Mesenchymal stem cell (in vitro differentiated cells and primary cell): Measurements from ENCODE around the gene MECP2.

Experiments used
- DNase-seq: peaks from one replicate; pipeline ENCODE4 v3.0.0-alpha.2; 2013
- H2AFZ ChIP-seq: one replicate; pipeline ENCODE4 v1.6.1; 2013; ENCODE audit warnings: low read depth, mild to moderate bottlenecking, control low read depth, inconsistent platforms, low read length, moderate library complexity
- H2AK5ac ChIP-seq: 2 replicates; pipeline ENCODE4 v1.6.1; 2013; ENCODE audit warnings: low read length, moderate library complexity, mild to moderate bottlenecking, inconsistent platforms; ENCODE audit not compliant: severe bottlenecking
- H2BK120ac ChIP-seq: one replicate; pipeline ENCODE4 v1.6.1; 2013; ENCODE audit warnings: low read depth, mild to moderate bottlenecking, inconsistent platforms, low read length, moderate library complexity
- H2BK12ac ChIP-seq, 2 experiments: one replicate each; pipeline ENCODE4 v1.6.1; 2013; ENCODE audit warnings: inconsistent platforms in 2 of 2, low read length in 2 of 2, mild to moderate bottlenecking in 2 of 2, moderate library complexity in 2 of 2, control low read depth in 1 of 2
- H2BK15ac ChIP-seq: one replicate; pipeline ENCODE4 v1.6.1; 2013; ENCODE audit warnings: mild to moderate bottlenecking, low read depth, inconsistent platforms; ENCODE audit not compliant: poor library complexity, severe bottlenecking
- H2BK5ac ChIP-seq: 2 replicates; pipeline ENCODE4 v1.6.1; 2013; ENCODE audit warnings: low read depth, mild to moderate bottlenecking, low read length, control low read depth, inconsistent platforms; ENCODE audit not compliant: poor library complexity, severe bottlenecking
- H3K14ac ChIP-seq, 2 experiments: one replicate each; pipeline ENCODE4 v1.6.1; 2013; ENCODE audit warnings: inconsistent platforms in 2 of 2, low read length in 2 of 2, control low read depth in 1 of 2, mild to moderate bottlenecking in 1 of 2, moderate library complexity in 1 of 2
- H3K18ac ChIP-seq, 2 experiments: one replicate each; pipeline ENCODE4 v1.6.1; 2013; ENCODE audit warnings: inconsistent platforms in 2 of 2, low read length in 2 of 2, control low read depth in 1 of 2, low read depth in 1 of 2, mild to moderate bottlenecking in 1 of 2
- H3K23ac ChIP-seq, 2 experiments: one replicate each; pipeline ENCODE4 v1.6.1; 2013; ENCODE audit warnings: inconsistent platforms in 2 of 2, low read length in 2 of 2, mild to moderate bottlenecking in 2 of 2, moderate library complexity in 2 of 2, control low read depth in 1 of 2
- H3K27ac ChIP-seq: 2 replicates; pipeline ENCODE4 v1.5.1; 2013; ENCODE audit warnings: mild to moderate bottlenecking, moderate library complexity, low read length, control low read depth, inconsistent platforms; ENCODE audit not compliant: poor library complexity, severe bottlenecking
- H3K27me3 ChIP-seq, 2 experiments: 2 replicates each; pipeline versions ENCODE4 v1.6.1 to v1.7.0; 2013; ENCODE audit warnings: low read length in 2 of 2, mild to moderate bottlenecking in 2 of 2, moderate library complexity in 2 of 2, control low read depth in 1 of 2, inconsistent platforms in 1 of 2; ENCODE audit not compliant: control insufficient read depth in 1 of 2, insufficient read depth in 1 of 2
- H3K36me3 ChIP-seq, 2 experiments: 2 replicates each; pipeline versions ENCODE4 v1.6.1 to v1.7.0; 2013; ENCODE audit warnings: low read length in 2 of 2, control low read depth in 1 of 2, inconsistent platforms in 1 of 2, low read depth in 1 of 2, mild to moderate bottlenecking in 1 of 2; ENCODE audit not compliant: insufficient read depth in 2 of 2, control insufficient read depth in 1 of 2
- H3K4ac ChIP-seq, 2 experiments: one replicate each; pipeline ENCODE4 v1.6.1; 2013; ENCODE audit warnings: inconsistent platforms in 2 of 2, low read length in 2 of 2, mild to moderate bottlenecking in 2 of 2, moderate library complexity in 2 of 2, control low read depth in 1 of 2, low read depth in 1 of 2
- H3K4me1 ChIP-seq: 2 replicates; pipeline ENCODE4 v1.6.1; 2013; ENCODE audit warnings: low read depth, low read length, control low read depth; ENCODE audit not compliant: control insufficient read depth, insufficient read depth
- H3K4me2 ChIP-seq: 2 replicates; pipeline ENCODE4 v1.6.1; 2013; ENCODE audit warnings: low read length, mild to moderate bottlenecking, inconsistent platforms; ENCODE audit not compliant: poor library complexity, severe bottlenecking
- H3K4me3 ChIP-seq, 2 experiments: 2 replicates each; pipeline versions ENCODE4 v1.5.1 to v1.7.0; 2013; ENCODE audit warnings: low read length in 2 of 2, mild to moderate bottlenecking in 2 of 2, control low read depth in 1 of 2, low read depth in 1 of 2; ENCODE audit not compliant: insufficient read depth in 1 of 2
- H3K79me1 ChIP-seq: replicated peaks from 2 replicates; pipeline ENCODE4 v1.6.1; 2013; ENCODE audit warnings: mild to moderate bottlenecking, control low read depth, low read length, inconsistent platforms; ENCODE audit not compliant: poor library complexity, severe bottlenecking
- H3K9ac ChIP-seq: 2 replicates; pipeline ENCODE4 v1.7.0; 2013; ENCODE audit warnings: mild to moderate bottlenecking, low read length, moderate library complexity
- H3K9me3 ChIP-seq: 2 replicates; pipeline ENCODE4 v1.7.0; 2013; ENCODE audit warnings: mild to moderate bottlenecking, low read length; ENCODE audit not compliant: control insufficient read depth
- H4K8ac ChIP-seq: one replicate; pipeline ENCODE4 v1.6.1; 2013; ENCODE audit warnings: inconsistent platforms, mild to moderate bottlenecking, low read length, moderate library complexity
- H4K91ac ChIP-seq: one replicate; pipeline ENCODE4 v1.6.1; 2013; ENCODE audit warnings: mild to moderate bottlenecking, low read length, inconsistent platforms
- WGBS: methylation state at CpG from one replicate; pipeline ENCODE4 v1.1.7; 2013; ENCODE audit warnings: mixed read lengths; 5-methylcytosine and 5-hydroxymethylcytosine counted together

The MECP2 gene

DNA sequence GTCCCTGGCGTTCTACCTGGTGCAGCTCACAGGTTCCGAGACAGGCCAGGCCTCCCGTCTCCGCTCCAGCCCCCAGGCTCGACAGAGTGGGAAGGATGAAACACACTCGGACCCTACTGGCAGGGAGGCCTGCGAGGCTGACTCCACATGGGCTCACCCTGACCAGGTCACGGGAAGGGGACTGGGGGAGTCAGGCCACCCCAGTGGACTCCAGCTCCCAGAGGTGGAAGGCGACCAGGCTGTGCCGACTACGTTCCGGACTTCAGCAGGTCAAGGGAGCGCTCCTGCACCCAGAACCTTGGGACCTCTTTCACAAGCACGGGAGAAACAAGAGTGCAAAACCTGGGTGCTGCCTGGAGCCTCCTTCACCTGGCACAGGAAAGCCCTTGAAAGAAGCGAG lies 73.2 kb downstream of the MECP2 start:
- Histone ChIP-seq H2AFZ (no peak overlapping the region), H3K4me3 (no peak overlapping the region), H3K27ac (no peak overlapping the region), H3K27me3 (peaks cover 0 to 32% of the 10 kb centered on the region in 2 experiments), H3K9me3 (no peaks in the 10 kb centered on the region), H2BK120ac (no peak overlapping the region), H2BK5ac (no peak overlapping the region), H3K14ac (no peak overlapping the region), H3K4ac (no peak overlapping the region), H3K79me1 (peaks cover 17% of the 10 kb centered on the region), H3K9ac (no peak overlapping the region), H2BK12ac (no peak overlapping the region), H3K4me1 (peaks cover 25% of the 10 kb centered on the region), H4K8ac (no peak overlapping the region), H3K4me2 (no peak overlapping the region), H2BK15ac (no peak overlapping the region), H3K36me3 (peaks cover 25 to 34% of the 10 kb centered on the region in 2 experiments), H3K18ac (no peak overlapping the region), H3K23ac (no peak overlapping the region), H4K91ac (no peak overlapping the region), H2AK5ac (no peak overlapping the region)
- DNase-seq, result no peak
- WGBS, result 94% methylated on average over 14 of the region's 15 CpGs

DNA sequence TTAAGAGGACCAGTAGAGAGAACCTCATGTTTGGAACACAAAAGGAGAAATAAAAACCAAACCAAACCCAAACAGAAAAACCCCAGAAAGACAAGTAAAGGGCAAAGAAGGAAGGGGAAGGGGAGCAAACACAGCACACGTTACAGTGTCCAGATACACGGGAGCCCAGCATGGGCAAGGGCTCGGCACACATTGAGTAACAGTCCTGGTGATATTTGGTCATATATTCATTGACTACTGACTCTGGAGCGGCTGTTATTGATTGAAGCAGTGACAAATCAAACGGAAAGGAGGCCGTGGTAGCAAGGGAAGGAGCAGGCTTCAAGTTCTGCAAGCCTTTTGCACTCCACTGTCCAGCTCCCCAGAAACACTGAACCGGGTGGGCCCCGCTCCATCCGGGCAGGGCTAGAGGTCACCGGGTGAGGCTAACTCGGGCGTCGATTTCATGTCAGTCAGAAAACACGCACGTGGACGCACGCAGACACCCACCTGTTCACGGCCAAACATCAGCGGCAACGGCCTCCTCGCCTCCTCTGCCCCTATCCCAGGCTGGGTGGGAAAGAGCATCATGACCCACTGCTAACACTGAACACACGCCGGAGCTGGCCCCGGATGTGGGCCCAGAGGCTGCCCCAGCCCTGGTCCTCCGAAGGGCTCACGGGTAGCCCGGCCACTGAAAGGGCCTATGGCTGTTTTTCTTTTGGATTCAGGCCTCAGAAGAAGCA lies 74.1 kb downstream of the MECP2 start:
- H2BK12ac ChIP-seq, result no peak overlapping the region
- no peak overlapping the region for H2AFZ ChIP-seq
- H3K4me2 ChIP-seq, result no peak overlapping the region
- DNase-seq, result no peak
- H2BK120ac ChIP-seq, result no peak overlapping the region
- H2AK5ac ChIP-seq, result no peak overlapping the region
- peaks cover 28% of the 10 kb centered on the region for H3K4me1 ChIP-seq
- H3K14ac ChIP-seq, result peak overlapping the region in 1 of 2 experiments; percentile 32
- peaks cover 0 to 26% of the 10 kb centered on the region in 2 experiments for H3K27me3 ChIP-seq
- H3K4me3 ChIP-seq, result no peak overlapping the region
- no peak overlapping the region for H4K91ac ChIP-seq
- no peak overlapping the region for H3K23ac ChIP-seq
- no peaks in the 10 kb centered on the region for H3K9me3 ChIP-seq
- 90% methylated on average over 27 of the region's 27 CpGs for WGBS
- no peak overlapping the region for H3K9ac ChIP-seq
- H2BK5ac ChIP-seq, result no peak overlapping the region
- H3K36me3 ChIP-seq, result peaks cover 19 to 29% of the 10 kb centered on the region in 2 experiments
- no peak overlapping the region for H3K27ac ChIP-seq
- H2BK15ac ChIP-seq, result no peak overlapping the region
- peaks cover 15% of the 10 kb centered on the region for H3K79me1 ChIP-seq
- no peak overlapping the region for H3K18ac ChIP-seq
- H3K4ac ChIP-seq, result no peak overlapping the region
- H4K8ac ChIP-seq, result no peak overlapping the region

DNA sequence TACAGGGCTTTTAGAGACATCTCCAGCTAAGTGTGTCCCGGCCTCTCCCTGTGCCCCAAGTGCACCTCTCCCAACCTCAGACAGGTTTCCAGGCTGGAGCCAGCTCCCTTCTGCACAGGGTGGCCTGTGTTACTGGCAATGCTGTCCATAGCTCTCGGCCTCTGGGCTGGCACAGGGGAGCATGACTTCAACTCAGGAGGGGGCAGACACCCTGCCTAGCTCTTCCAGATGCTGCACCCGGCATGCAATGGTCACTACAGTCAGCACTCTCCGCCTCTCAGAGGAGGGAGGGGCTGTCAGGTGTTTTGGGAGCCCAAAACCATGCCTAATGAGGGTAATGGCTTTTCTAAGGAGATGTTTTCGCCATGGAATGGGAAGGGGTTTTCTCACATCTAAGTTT lies 75.4 kb downstream of the MECP2 start:
- no peak overlapping the region for H2AFZ ChIP-seq
- H3K36me3 ChIP-seq, result peaks cover 16 to 31% of the 10 kb centered on the region in 2 experiments
- H4K91ac ChIP-seq, result no peak overlapping the region
- no peak overlapping the region for H2BK15ac ChIP-seq
- peaks cover 0 to 24% of the 10 kb centered on the region in 2 experiments for H3K27me3 ChIP-seq
- H2BK120ac ChIP-seq, result no peak overlapping the region
- no peak overlapping the region for H2BK12ac ChIP-seq
- H3K4me1 ChIP-seq, result peaks cover 33% of the 10 kb centered on the region
- H3K14ac ChIP-seq, result peak overlapping the region in 1 of 2 experiments; percentile 20
- H3K23ac ChIP-seq, result no peak overlapping the region
- no peak overlapping the region for H2BK5ac ChIP-seq
- H3K79me1 ChIP-seq, result peaks cover 15% of the 10 kb centered on the region
- no peaks in the 10 kb centered on the region for H3K9me3 ChIP-seq
- no peak overlapping the region for H4K8ac ChIP-seq
- H3K9ac ChIP-seq, result no peak overlapping the region
- H3K27ac ChIP-seq, result no peak overlapping the region
- H3K18ac ChIP-seq, result peak overlapping the region; percentile 34 to 43
- no peak overlapping the region for H3K4me3 ChIP-seq
- no peak overlapping the region for H2AK5ac ChIP-seq
- 83% methylated on average over 5 of the region's 5 CpGs for WGBS
- DNase-seq, result no peak
- no peak overlapping the region for H3K4ac ChIP-seq
- H3K4me2 ChIP-seq, result no peak overlapping the region

DNA sequence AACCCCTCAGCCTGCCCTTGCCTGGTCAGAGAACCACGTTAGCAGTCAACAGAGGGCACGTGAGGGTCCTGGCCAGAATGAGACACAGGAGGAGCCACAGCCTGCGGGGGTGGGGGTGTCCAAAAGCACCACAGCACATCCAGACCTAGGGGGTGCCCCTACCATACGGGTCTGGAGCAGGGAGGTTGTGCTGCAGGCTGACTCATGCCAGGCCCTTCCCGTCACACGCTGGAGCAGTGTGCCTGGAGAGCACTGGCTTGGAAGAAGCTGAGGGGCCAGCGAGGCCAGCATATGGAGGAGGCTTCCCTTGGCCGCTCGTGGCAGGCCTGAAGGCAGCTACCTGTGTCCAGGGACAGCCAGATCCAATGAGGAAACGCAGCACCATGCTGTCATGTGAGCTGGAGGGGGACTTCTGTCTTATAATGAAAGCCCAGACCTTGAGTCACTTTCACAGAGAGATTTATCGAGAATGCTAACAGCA lies 76.3 kb downstream of the MECP2 start:
- H4K91ac ChIP-seq, result peak overlapping the region; percentile 27
- no peaks in the 10 kb centered on the region for H3K9me3 ChIP-seq
- H3K23ac ChIP-seq, result no peak overlapping the region
- peak overlapping the region in 1 of 2 experiments; percentile 64 for H3K4ac ChIP-seq
- no peak overlapping the region for H2BK120ac ChIP-seq
- H3K27me3 ChIP-seq, result peaks cover 0 to 21% of the 10 kb centered on the region in 2 experiments
- H3K18ac ChIP-seq, result peak overlapping the region; percentile 33 to 71
- no peak overlapping the region for H3K4me2 ChIP-seq
- peak overlapping the region; percentile 88 for H3K27ac ChIP-seq
- H3K9ac ChIP-seq, result peak overlapping the region; percentile 88
- H2BK15ac ChIP-seq, result no peak overlapping the region
- no peak overlapping the region for H2BK5ac ChIP-seq
- no peak overlapping the region for H3K4me3 ChIP-seq
- H2AK5ac ChIP-seq, result no peak overlapping the region
- H3K14ac ChIP-seq, result no peak overlapping the region
- peaks cover 13% of the 10 kb centered on the region for H3K79me1 ChIP-seq
- peak overlapping the region; percentile 54 for H4K8ac ChIP-seq
- WGBS, result 49% methylated on average over 11 of the region's 11 CpGs
- H3K36me3 ChIP-seq, result peaks cover 20 to 32% of the 10 kb centered on the region in 2 experiments
- peak; percentile 83 for DNase-seq
- peak overlapping the region in 1 of 2 experiments; percentile 1 for H2BK12ac ChIP-seq
- H2AFZ ChIP-seq, result no peak overlapping the region
- peaks cover 33% of the 10 kb centered on the region for H3K4me1 ChIP-seq
